ENCODE data around the gene LRP5. TPM values are rescaled to one million over a fixed set of nuclear protein-coding genes. Genes with fewer than 3 reads are reported as not detected.
"Not testable (repeated sequence)": the region's sequence is repeated elsewhere in the genome, so short reads cannot be mapped to it uniquely, and the experiment has no call there.

LRP5 gene
- total RNA-seq, 1 experiment from 2014 or later = 67.0 TPM

DNA sequence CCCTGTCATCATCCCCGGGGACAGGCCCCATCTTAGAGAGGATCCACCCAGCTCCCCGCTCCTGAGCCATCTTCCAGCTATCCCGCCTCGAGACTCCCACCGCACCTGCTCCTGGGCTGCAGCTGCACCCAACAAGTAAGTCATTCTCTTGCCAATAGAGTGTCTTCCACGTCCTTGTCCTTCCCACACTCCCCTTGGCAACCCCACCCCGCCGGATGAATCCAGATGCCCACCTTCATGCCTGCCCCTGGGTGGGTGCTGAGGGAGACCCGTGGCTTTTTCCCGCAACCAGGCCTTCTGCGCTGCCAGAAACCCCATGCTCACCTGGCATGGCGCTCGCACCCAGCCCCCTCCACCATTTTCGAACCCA, 29.5 kb upstream of the LRP5 start:
- Histone ChIP-seq H3K27me3 (replicated peaks; ENCODE audit: insufficient read depth, low read depth, low read length, poor library complexity) (no peaks in the 10 kb centered on the region), H3K9me3 (ENCODE audit: low read depth, low read length, poor library complexity, severe bottlenecking) (no peaks in the 10 kb centered on the region), H3K27ac (ENCODE audit: low read depth, low read length, poor library complexity, severe bottlenecking) (no peak overlapping the region), H3K4me3 (ENCODE audit: low read depth, low read length, poor library complexity, severe bottlenecking) (no peak overlapping the region), H3K4me1 (ENCODE audit: insufficient read depth, low read length, poor library complexity, severe bottlenecking) (no peaks in the 10 kb centered on the region), H3K36me3 (ENCODE audit: insufficient read depth, low read length, poor library complexity, severe bottlenecking) (no peaks in the 10 kb centered on the region)
- ChIA-PET CTCF (no interaction called here), POLR2A (ENCODE audit: low non-redundant PET) (no interaction called here)
- no peak for TF ChIP-seq EZH2 (IDR thresholded peaks at IDR 0.05; ENCODE audit: borderline replicate concordance, low read depth, low read length, poor library complexity, severe bottlenecking)
- TF ChIP-seq, protein P1, sequence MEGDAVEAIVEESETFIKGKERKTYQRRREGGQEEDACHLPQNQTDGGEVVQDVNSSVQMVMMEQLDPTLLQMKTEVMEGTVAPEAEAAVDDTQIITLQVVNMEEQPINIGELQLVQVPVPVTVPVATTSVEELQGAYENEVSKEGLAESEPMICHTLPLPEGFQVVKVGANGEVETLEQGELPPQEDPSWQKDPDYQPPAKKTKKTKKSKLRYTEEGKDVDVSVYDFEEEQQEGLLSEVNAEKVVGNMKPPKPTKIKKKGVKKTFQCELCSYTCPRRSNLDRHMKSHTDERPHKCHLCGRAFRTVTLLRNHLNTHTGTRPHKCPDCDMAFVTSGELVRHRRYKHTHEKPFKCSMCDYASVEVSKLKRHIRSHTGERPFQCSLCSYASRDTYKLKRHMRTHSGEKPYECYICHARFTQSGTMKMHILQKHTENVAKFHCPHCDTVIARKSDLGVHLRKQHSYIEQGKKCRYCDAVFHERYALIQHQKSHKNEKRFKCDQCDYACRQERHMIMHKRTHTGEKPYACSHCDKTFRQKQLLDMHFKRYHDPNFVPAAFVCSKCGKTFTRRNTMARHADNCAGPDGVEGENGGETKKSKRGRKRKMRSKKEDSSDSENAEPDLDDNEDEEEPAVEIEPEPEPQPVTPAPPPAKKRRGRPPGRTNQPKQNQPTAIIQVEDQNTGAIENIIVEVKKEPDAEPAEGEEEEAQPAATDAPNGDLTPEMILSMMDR (conservative IDR thresholded peaks at IDR 0.05; ENCODE audit: low read depth, low read length) = no peak
- DNase-seq (ENCODE audit: low spot score) = no peak
- intact Hi-C loops (cut with micrococcal nuclease; ENCODE audit: unreplicated experiment) = no loop called here
- no TSS peak for BruUV-seq (replicated peaks)

DNA sequence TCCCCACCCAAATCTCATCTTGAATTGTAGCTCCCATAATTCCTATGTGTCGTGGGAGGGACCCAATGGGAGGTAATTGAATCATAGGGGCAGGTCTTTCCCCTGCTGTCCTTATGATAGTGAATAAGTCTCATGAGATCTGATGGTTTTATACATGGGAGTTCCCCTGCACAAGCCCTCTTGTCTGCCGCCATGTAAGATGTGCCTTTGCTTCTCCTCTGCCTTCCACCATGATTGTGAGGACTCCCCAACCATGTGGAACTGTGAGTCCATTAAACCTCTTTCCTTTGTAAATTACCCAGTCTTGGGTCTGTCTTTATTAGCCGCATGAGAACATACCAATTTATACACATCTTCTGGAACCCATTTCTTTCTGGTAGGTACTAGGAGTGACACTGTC, 27.8 kb upstream of the LRP5 start:
- H3K27ac ChIP-seq (ENCODE audit: low read depth, low read length, poor library complexity, severe bottlenecking); DNase-seq (ENCODE audit: low spot score); H3K4me1 ChIP-seq (ENCODE audit: insufficient read depth, low read length, poor library complexity, severe bottlenecking); H3K36me3 ChIP-seq (ENCODE audit: insufficient read depth, low read length, poor library complexity, severe bottlenecking); H3K4me3 ChIP-seq (ENCODE audit: low read depth, low read length, poor library complexity, severe bottlenecking); CTCF ChIA-PET; intact Hi-C loops (cut with micrococcal nuclease; ENCODE audit: unreplicated experiment); H3K9me3 ChIP-seq (ENCODE audit: low read depth, low read length, poor library complexity, severe bottlenecking); BruUV-seq (replicated peaks); H3K27me3 ChIP-seq (replicated peaks; ENCODE audit: insufficient read depth, low read depth, low read length, poor library complexity): not testable (repeated sequence)
- POLR2A ChIA-PET (ENCODE audit: low non-redundant PET) = interaction anchor here (0.6 kb wide), 1 partner anchor 107 kb away, joined by 4 read pairs; no protein-coding TSS in a partner anchor

DNA sequence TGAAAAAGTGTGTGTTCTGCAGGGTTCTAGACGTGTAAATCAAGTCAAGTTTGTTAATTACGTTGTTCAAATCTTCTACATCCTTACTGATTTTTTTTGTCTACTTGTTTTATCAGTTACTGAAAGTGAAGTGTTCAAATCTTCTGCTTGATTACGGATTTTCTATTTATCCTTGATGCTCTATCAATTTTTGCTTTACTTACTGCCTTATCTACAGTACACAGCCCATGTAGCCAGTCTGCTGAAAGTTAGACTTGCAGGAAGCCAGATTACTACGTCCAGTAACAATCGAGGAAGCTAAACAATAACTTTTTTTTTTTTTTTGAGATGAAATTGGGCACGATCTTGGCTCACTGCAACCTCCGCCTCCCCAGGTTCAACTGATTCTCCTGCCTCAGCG, 25.0 kb upstream of the LRP5 start:
- Histone ChIP-seq H3K27me3 (replicated peaks; ENCODE audit: insufficient read depth, low read depth, low read length, poor library complexity) (no peaks in the 10 kb centered on the region), H3K4me1 (ENCODE audit: insufficient read depth, low read length, poor library complexity, severe bottlenecking) (no peaks in the 10 kb centered on the region), H3K4me3 (ENCODE audit: low read depth, low read length, poor library complexity, severe bottlenecking) (no peak overlapping the region), H3K36me3 (ENCODE audit: insufficient read depth, low read length, poor library complexity, severe bottlenecking) (no peaks in the 10 kb centered on the region), H3K27ac (ENCODE audit: low read depth, low read length, poor library complexity, severe bottlenecking) (no peak overlapping the region), H3K9me3 (ENCODE audit: low read depth, low read length, poor library complexity, severe bottlenecking) (peaks cover 6% of the 10 kb centered on the region)
- TF ChIP-seq, protein P1 (conservative IDR thresholded peaks at IDR 0.05; ENCODE audit: low read depth, low read length) = no peak
- POLR2A ChIA-PET (ENCODE audit: low non-redundant PET) = interaction anchor here (0.6 kb wide), 1 partner anchor 50 kb away, joined by 8 read pairs; no protein-coding TSS in a partner anchor
- intact Hi-C loops (cut with micrococcal nuclease; ENCODE audit: unreplicated experiment) = no loop called here
- DNase-seq (ENCODE audit: low spot score) = no peak
- CTCF ChIA-PET = no interaction called here
- BruUV-seq (replicated peaks) = no TSS peak

DNA sequence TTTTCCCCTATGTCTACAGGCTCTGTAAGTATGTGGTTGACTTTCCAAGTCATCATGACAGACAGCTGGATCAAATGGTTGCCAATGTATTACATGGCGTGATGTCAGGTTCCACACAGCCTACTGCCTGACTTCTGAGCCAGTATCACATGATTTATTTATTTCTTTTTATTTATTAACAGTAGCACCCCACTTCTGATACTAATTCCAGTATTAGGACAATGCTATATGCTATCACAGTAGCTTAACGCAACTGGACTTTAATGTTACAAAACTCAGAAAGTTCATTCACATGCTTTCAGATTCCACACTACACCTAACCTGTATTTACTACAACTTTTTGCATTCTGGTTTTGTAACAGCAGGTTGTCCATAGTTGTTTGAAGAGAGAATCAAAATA, 22.9 kb upstream of the LRP5 start:
- TF ChIP-seq, protein P1 (conservative IDR thresholded peaks at IDR 0.05; ENCODE audit: low read depth, low read length) = no peak
- TF ChIP-seq EZH2 (IDR thresholded peaks at IDR 0.05; ENCODE audit: borderline replicate concordance, low read depth, low read length, poor library complexity, severe bottlenecking) = no peak
- DNase-seq (ENCODE audit: low spot score) = no peak
- H3K4me3 ChIP-seq (ENCODE audit: low read depth, low read length, poor library complexity, severe bottlenecking) = no peak overlapping the region
- ChIA-PET POLR2A (ENCODE audit: low non-redundant PET) (no interaction called here), CTCF (no interaction called here)
- peaks cover 6% of the 10 kb centered on the region for H3K9me3 ChIP-seq (ENCODE audit: low read depth, low read length, poor library complexity, severe bottlenecking)
- H3K27ac ChIP-seq (ENCODE audit: low read depth, low read length, poor library complexity, severe bottlenecking) = no peak overlapping the region
- BruUV-seq (replicated peaks) = no TSS peak
- H3K27me3 ChIP-seq (replicated peaks; ENCODE audit: insufficient read depth, low read depth, low read length, poor library complexity) = no peaks in the 10 kb centered on the region
- no peaks in the 10 kb centered on the region for H3K4me1 ChIP-seq (ENCODE audit: insufficient read depth, low read length, poor library complexity, severe bottlenecking)
- intact Hi-C loops (cut with micrococcal nuclease; ENCODE audit: unreplicated experiment) = no loop called here
- H3K36me3 ChIP-seq (ENCODE audit: insufficient read depth, low read length, poor library complexity, severe bottlenecking) = no peaks in the 10 kb centered on the region
